SK-N-SH treated with all-trans-retinoic acid at 6 μM for 48 hours (cell line): ENCODE data around the gene KCNT2.

Source experiments
- ATAC-seq: fragments of 200-7000 bp; cut with Tn5 transposase; 3 replicates; pipeline ENCODE4 v1.9.1; 2020; ENCODE audit warnings: mild to moderate bottlenecking, moderate library complexity
- BACH2 ChIP-seq: fragments of 250-450 bp; sonication (Bioruptor Pico); IDR thresholded peaks from 2 replicates; pipeline ENCODE4 v1.9.0; 2021; ENCODE audit warnings: mild to moderate bottlenecking, borderline replicate concordance
- CREB5 ChIP-seq: fragments of 250-450 bp; sonication (Bioruptor Pico); IDR thresholded peaks from 2 replicates; pipeline ENCODE4 v1.5.1; 2020; ENCODE audit warnings: low read depth, mild to moderate bottlenecking, moderate library complexity
- ESRRG ChIP-seq: fragments of 250-450 bp; sonication (Bioruptor Pico); IDR thresholded peaks from 2 replicates; pipeline ENCODE4 v1.6.1; 2021; ENCODE audit warnings: mild to moderate bottlenecking
- GLIS3 ChIP-seq: fragments of 250-450 bp; sonication (Bioruptor Pico); IDR thresholded peaks from 2 replicates; pipeline ENCODE4 v1.5.0; 2020; ENCODE audit warnings: mild to moderate bottlenecking, moderate library complexity
- OSR1 ChIP-seq: fragments of 250-450 bp; sonication (Bioruptor Pico); IDR thresholded peaks from 2 replicates; pipeline ENCODE4 v1.8.0; 2022; ENCODE audit warnings: moderate library complexity, mild to moderate bottlenecking, inconsistent platforms
- POU6F1 ChIP-seq: fragments of 250-450 bp; sonication (Bioruptor Pico); IDR thresholded peaks from 2 replicates; pipeline ENCODE4 v1.8.0; 2021; ENCODE audit warnings: low read depth, mild to moderate bottlenecking, moderate library complexity, borderline replicate concordance
- PPARA ChIP-seq: fragments of 250-450 bp; sonication (Bioruptor Pico); IDR thresholded peaks from 2 replicates; pipeline ENCODE4 v1.5.0; 2020; ENCODE audit warnings: mild to moderate bottlenecking, borderline replicate concordance
- RARB ChIP-seq: fragments of 250-450 bp; sonication (Bioruptor Pico); IDR thresholded peaks from 2 replicates; pipeline ENCODE4 v1.8.0; 2021; ENCODE audit warnings: mild to moderate bottlenecking, moderate library complexity
- TCF4 ChIP-seq: fragments of 250-450 bp; sonication (Bioruptor Pico); IDR thresholded peaks from 2 replicates; pipeline ENCODE4 v1.8.0; 2021; ENCODE audit warnings: mild to moderate bottlenecking, moderate library complexity, borderline replicate concordance
- TSHZ2 ChIP-seq: fragments of 250-450 bp; sonication (Bioruptor Pico); IDR thresholded peaks from 2 replicates; pipeline ENCODE4 v1.5.0; 2020; ENCODE audit warnings: mild to moderate bottlenecking, moderate library complexity
- ZC3H10 ChIP-seq: fragments of 250-450 bp; sonication (Bioruptor Pico); IDR thresholded peaks from 2 replicates; pipeline ENCODE4 v1.5.1; 2021; ENCODE audit warnings: mild to moderate bottlenecking, moderate library complexity
- ZFP3 ChIP-seq: fragments of 250-450 bp; sonication (Bioruptor Pico); IDR thresholded peaks from 2 replicates; pipeline ENCODE4 v1.5.0; 2020; ENCODE audit warnings: mild to moderate bottlenecking, moderate library complexity
- ZFP30 ChIP-seq: fragments of 450-650 bp; formaldehyde crosslinking; IDR thresholded peaks from 2 replicates; pipeline ENCODE4 v1.5.0; 2022; ENCODE audit warnings: mild to moderate bottlenecking, moderate library complexity
- ZNF565 ChIP-seq: fragments of 450-650 bp; formaldehyde crosslinking; conservative IDR thresholded peaks from 2 replicates; pipeline ENCODE4 v1.5.0; 2020; ENCODE audit warnings: low read depth, mild to moderate bottlenecking, moderate library complexity
- ZNF70 ChIP-seq: fragments of 450-650 bp; formaldehyde crosslinking; IDR thresholded peaks from 2 replicates; pipeline ENCODE4 v1.5.0; 2020; ENCODE audit warnings: mild to moderate bottlenecking, moderate library complexity
- ZNF8 ChIP-seq: fragments of 450-650 bp; formaldehyde crosslinking; IDR thresholded peaks from 2 replicates; pipeline ENCODE4 v1.5.0; 2020; ENCODE audit warnings: mild to moderate bottlenecking, moderate library complexity
- TF ChIP-seq, protein P1 (sequence below): fragments of 250-450 bp; sonication (Bioruptor Pico); IDR thresholded peaks from 2 replicates; pipeline ENCODE4 v1.8.0; 2020; ENCODE audit warnings: mild to moderate bottlenecking, moderate library complexity, borderline replicate concordance

KCNT2 gene

GRCh38 chr1:196372896-196373536, 235.2 kb downstream of the KCNT2 start:
- no peak for TF ChIP-seq RARB
- TF ChIP-seq ZNF565 (CRISPR knock-in tag), result no peak
- TF ChIP-seq ESRRG, result no peak
- TF ChIP-seq ZC3H10 (CRISPR knock-in tag), result no peak
- no peak for TF ChIP-seq TCF4 (CRISPR knock-in tag)
- TF ChIP-seq BACH2 (CRISPR knock-in tag), result no peak
- TF ChIP-seq TSHZ2 (CRISPR knock-in tag), result no peak
- no peak for TF ChIP-seq POU6F1 (CRISPR knock-in tag)
- TF ChIP-seq GLIS3 (CRISPR knock-in tag), result no peak
- no peak for TF ChIP-seq ZFP3
- no peak for TF ChIP-seq OSR1 (CRISPR knock-in tag)
- no peak for TF ChIP-seq ZFP30 (CRISPR knock-in tag)
- TF ChIP-seq CREB5 (CRISPR knock-in tag), result no peak
- TF ChIP-seq ZNF8, result no peak
- TF ChIP-seq, protein P1, sequence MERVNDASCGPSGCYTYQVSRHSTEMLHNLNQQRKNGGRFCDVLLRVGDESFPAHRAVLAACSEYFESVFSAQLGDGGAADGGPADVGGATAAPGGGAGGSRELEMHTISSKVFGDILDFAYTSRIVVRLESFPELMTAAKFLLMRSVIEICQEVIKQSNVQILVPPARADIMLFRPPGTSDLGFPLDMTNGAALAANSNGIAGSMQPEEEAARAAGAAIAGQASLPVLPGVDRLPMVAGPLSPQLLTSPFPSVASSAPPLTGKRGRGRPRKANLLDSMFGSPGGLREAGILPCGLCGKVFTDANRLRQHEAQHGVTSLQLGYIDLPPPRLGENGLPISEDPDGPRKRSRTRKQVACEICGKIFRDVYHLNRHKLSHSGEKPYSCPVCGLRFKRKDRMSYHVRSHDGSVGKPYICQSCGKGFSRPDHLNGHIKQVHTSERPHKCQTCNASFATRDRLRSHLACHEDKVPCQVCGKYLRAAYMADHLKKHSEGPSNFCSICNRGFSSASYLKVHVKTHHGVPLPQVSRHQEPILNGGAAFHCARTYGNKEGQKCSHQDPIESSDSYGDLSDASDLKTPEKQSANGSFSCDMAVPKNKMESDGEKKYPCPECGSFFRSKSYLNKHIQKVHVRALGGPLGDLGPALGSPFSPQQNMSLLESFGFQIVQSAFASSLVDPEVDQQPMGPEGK (CRISPR knock-in tag), result no peak
- TF ChIP-seq ZNF70, result no peak
- TF ChIP-seq, all 23 proteins: peak for 0
- ATAC-seq, result peak; percentile 71

DNA sequence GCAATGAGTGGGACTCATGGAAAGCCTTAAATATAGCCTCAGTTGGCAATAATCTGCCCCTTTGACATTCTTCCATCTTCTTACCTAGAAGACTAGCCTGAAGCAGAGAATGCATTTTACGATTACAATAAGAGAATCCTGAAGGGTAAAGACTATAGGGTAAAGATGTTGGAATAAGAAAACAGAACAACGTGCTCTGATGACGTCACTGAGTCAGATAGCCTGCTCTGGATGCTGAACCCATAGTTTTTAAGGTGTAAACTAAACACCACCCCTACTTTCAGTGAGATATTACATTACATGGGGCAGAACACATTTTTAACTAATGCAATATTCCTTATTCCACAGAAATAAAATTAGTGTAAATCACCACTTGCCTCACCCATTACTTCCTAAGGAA, 240.4 kb downstream of the KCNT2 start:
- no peak for ATAC-seq

DNA sequence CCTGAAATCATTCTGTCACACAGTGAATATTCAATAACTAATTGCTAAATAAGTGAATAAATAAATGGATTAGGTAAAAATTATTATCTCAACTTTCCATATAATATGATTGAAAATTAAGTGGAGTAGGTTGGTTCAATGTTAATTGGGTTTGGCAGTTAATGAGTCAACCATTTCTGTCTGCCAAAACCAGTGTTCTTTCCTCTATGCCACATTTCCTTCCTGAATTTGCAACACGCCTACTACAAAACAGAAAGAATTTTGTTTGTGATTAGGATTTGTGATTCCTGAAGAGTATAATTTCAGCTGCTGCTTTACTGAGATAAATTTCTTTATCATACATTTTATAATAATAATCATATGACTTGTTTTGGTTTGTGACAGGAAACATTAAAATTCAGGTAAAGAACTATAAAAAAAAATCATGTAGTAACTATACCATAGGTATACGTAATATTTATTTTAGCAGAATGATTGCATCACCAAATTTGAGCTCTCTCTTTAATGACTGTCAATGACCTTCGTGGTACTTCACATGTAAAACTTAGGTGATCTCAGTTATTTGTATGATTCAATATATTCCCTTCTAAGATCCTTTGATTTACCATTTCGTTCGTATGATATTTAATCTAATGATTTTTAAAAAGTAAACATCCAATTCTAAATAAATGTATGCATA, 241.3 kb downstream of the KCNT2 start:
- ATAC-seq, result no peak
- TF ChIP-seq TCF4 (CRISPR knock-in tag), result no peak
- TF ChIP-seq OSR1 (CRISPR knock-in tag), result no peak
- no peak for TF ChIP-seq ESRRG
- no peak for TF ChIP-seq BACH2 (CRISPR knock-in tag)
- no peak for TF ChIP-seq POU6F1 (CRISPR knock-in tag)
- TF ChIP-seq RARB, result no peak
- TF ChIP-seq CREB5 (CRISPR knock-in tag), result no peak

More for the DNA sequence above, 240.4 kb downstream of the KCNT2 start:
- TF ChIP-seq PPARA (CRISPR knock-in tag), result no peak
- TF ChIP-seq, protein P1 (CRISPR knock-in tag), result no peak
